Cardiac fibroblast (primary cell): Measurements from ENCODE around the gene TAF8.

Experiments used
- DNase-seq, 2 donors: peaks; one replicate each; pipeline versions ENCODE4 v3.0.0 to v3.0.0-alpha.2; 2010; ENCODE audit warnings: low read depth in 2 of 2
- H3K4me3 ChIP-seq, 2 donors: replicated peaks in 1 of 2; 1 replicate in 1 of 2; 2 replicates in 1 of 2; pipeline ENCODE4 v1.5.1; 2011; ENCODE audit warnings: low read depth in 2 of 2, low read length in 2 of 2, mild to moderate bottlenecking in 2 of 2, moderate library complexity in 1 of 2
- TF ChIP-seq, protein P1 (sequence below): IDR thresholded peaks from one replicate; pipeline ENCODE4 v1.5.1; 2011; ENCODE audit warnings: low read depth, mild to moderate bottlenecking, low read length, inconsistent platforms

TAF8 gene

DNA sequence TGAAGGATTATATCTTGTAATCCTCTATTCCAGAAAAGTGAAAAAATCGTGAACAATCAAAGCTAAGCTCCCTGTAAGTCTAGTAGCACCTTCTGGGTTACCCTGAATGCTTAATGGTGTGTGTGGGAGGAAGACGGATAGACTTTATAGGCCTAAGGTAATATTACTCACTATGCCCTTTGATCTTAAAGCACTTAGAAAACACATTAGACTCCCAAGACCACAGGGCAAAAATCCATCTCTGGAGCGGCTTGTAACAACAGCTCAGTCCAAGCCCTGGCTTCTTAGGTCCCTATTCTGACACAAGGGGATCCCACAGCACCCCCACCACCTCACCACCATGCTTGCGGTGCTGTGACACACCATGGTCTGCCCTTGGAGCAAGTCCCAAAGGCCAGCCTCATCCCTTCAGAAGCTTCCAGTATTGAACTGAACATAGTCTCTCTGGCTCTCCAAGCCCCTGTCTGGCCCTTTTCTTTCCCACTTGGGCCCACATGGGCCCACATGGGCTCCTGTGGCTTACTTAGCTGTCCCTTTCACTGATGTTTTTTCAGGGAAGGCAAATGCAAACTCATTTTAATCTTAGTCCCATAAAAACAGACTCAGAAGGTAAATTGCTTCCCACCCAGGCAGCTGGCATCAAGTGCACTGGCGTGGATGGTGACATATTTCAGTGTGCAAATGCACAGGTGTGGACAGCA lies 63.8 kb downstream of the TAF8 start:
- DNase-seq: no peak
- TF ChIP-seq, protein P1, sequence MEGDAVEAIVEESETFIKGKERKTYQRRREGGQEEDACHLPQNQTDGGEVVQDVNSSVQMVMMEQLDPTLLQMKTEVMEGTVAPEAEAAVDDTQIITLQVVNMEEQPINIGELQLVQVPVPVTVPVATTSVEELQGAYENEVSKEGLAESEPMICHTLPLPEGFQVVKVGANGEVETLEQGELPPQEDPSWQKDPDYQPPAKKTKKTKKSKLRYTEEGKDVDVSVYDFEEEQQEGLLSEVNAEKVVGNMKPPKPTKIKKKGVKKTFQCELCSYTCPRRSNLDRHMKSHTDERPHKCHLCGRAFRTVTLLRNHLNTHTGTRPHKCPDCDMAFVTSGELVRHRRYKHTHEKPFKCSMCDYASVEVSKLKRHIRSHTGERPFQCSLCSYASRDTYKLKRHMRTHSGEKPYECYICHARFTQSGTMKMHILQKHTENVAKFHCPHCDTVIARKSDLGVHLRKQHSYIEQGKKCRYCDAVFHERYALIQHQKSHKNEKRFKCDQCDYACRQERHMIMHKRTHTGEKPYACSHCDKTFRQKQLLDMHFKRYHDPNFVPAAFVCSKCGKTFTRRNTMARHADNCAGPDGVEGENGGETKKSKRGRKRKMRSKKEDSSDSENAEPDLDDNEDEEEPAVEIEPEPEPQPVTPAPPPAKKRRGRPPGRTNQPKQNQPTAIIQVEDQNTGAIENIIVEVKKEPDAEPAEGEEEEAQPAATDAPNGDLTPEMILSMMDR: no peak
- H3K4me3 ChIP-seq: no peak overlapping the region

DNA sequence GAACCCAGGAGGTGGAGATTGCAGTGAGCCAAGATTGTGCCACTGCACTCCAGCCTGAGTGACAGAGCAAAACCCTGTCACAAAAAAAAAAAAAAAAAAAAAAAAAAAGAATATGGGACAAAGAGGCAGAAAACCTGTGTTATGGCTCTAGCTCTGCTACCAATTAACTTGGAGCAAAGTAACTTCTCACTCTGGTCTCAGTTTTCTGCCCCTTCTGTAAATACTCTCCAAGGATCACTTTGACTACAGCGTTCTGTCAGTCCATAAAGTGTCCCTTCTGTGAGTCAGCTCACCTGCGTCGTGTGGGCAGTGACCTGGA lies 67.5 kb downstream of the TAF8 start:
- DNase-seq: no peak
- no peak overlapping the region for H3K4me3 ChIP-seq
- TF ChIP-seq, protein P1: no peak

DNA sequence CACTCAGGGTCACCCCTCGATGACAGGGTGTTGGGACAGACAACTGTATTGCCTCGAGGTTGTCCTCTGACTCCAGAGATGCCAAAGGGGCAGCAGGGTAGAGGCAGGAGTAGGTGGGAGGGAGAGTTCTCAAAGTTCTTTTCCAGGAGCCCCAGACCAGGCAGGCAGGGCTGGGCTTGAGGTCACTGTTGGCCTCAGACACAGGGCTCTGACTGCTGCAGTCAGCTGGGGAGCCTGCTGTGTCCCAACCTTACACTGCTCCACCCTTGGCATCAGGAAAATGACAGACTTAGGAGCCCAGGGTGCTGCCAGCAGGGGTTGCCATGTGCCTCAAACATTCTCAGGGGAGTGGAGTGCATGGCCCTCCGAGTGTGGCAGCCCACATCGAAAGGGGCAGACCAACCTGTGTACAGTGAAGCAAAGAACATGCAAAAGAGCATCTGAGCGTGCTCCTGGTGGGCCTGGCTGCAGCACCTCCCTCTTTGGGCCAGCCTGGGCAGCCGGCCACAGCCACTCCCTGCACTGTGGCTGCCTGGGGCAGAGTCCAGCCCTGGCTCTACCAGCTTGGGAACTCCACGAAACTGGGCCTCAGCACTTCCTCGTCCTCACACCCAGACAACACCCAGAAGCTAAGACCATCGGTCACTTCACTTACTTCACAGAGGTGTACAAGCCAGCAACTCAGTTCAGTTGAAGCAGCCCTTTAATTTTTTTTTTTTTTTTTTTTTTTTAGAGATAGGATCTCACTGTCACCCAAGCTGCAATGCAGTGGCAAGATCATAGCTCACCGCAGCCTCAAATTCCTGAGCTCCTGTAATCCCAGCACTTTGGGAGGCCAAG lies 68.1 kb downstream of the TAF8 start:
- H3K4me3 ChIP-seq: no peak overlapping the region
- TF ChIP-seq, protein P1: no peak
- DNase-seq: peak in 1 of 2 donors; percentile 51

DNA sequence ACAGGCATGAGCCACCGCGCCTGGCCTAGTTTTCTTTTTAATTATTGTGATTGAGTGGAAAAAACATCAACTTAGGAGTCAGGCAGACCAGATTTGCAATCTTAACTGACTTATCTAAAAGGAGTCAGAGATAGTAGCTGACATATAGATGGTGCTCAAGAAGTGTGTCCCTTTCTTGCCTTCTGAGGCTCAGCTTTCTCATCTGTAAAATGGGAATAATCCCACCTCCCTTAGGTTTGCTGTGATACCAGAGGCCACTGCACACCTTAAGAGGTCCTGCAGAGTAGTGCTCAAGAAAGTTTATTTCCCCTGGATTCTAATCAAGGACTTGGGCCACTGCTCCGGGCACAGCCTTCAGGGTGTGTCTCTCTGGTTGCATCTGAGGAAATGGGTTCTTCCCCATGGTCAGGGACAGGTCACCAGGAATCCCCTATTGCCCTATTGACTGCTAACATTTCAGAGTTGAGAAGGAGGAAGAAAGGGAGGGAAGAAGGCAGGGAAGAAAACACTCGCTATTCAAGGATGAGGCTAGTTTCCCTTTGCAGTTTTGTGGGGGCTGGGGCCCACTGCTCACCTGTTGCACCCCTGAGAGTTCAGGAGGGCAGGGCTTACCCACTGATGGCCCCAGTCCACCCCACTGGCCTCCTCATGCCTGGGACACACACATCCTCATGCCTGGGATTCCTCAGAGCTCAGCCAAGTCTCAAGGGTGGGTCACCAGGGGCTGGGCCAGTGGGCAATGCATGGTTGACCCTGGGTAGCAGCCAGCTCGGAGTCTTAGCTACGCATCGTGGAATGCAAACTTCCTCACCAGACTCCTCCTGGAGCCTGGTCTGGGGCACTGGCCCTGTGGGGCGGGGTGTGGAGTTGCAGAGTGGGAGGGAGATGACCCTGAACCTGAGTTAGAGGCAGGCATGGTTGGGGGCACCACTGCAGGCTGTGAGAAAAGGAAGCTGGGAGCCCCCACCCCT lies 70.9 kb downstream of the TAF8 start:
- DNase-seq: peak in 1 of 2 donors; percentile 36
- H3K4me3 ChIP-seq: no peak overlapping the region
- TF ChIP-seq, protein P1: no peak

DNA sequence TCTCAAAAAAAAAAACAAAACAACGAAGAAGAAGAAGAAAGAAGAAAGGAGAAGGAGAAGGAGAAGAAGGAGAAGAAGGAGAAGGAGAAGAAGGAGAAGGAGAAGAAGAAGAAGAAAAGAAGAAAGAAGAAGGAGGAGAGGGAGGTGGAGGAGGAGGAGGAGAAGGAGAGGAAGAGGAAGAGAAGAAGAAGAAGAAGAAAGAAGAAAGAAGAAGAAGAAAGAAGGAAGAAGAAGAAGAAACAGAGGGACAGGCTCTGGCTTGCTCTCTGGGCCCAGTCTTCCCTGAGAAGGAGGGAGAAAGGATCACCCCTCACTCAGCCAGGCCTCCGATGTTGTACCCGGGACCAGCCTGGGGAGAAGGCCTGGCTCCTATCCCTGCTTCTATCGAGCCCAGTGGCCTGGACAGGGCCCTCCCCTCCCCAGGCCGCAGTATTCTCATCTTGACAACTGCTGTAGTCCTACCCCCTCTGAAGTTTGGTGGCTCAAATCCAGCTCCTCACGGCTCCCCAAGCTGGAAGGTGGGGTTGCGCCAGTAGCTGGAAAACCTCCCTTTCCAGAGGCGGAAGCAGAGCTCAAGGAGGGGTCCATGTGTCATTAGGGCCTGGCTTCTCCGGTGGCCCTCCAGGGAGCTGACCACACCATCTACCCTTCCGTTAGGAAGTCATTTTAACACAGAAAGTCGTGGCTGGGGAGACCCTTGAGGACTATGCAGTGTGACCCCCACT lies 73.2 kb downstream of the TAF8 start:
- TF ChIP-seq, protein P1: no peak
- DNase-seq: no peak
- no peak overlapping the region for H3K4me3 ChIP-seq
